GM12878 (cell line): Measurements from ENCODE around the gene PSMC4. TPM values are rescaled to one million over a fixed set of nuclear protein-coding genes. Genes with fewer than 3 reads are reported as not detected.

Experiments
- ATAC-seq: fragments of 200-7000 bp; cut with Tn5 transposase; 3 replicates; pipeline ENCODE4 v1.9.1; 2020; ENCODE audit warnings: mild to moderate bottlenecking, moderate library complexity
- BruUV-seq: library from RNA; stranded (reverse); fragments of 400-500 nt; replicated peaks from 2 replicates; lab custom pipeline; 2021; lab: Mats Ljungman, UMichigan
- CTCF ChIA-PET: fragments of 300-600 bp; sonication (Branson Sonifier 250); formaldehyde crosslinking; extraction: SDS; loops from one replicate; lab custom pipeline; 2021; ENCODE audit warnings: inconsistent platforms; lab: Yijun Ruan, JAX
- POLR2A ChIA-PET: fragments of 350-600 bp; formaldehyde crosslinking; extraction: SDS; loops from one replicate; lab custom pipeline; 2021; ENCODE audit warnings: inconsistent platforms; lab: Charles Lee
- RAD21 ChIA-PET: fragments of 300-600 bp; sonication (Branson Sonifier 250); formaldehyde crosslinking; loops from one replicate; lab custom pipeline; 2023; ENCODE audit warnings: antibody characterized with exemption; ENCODE audit not compliant: unreplicated experiment; lab: Charles Lee
- SMC1A ChIA-PET: fragments of 300-600 bp; sonication (Branson Sonifier 250); formaldehyde crosslinking; loops from one replicate; lab custom pipeline; 2023; ENCODE audit not compliant: unreplicated experiment, uncharacterized antibody; lab: Charles Lee
- DNase-seq: peaks from one replicate; pipeline ENCODE4 v3.0.0-alpha.2; 2011; ENCODE audit warnings: low read depth, low spot score
- FAIRE-seq: peaks from 3 replicates; lab custom pipeline; 2011; peaks lifted over from hg19 to GRCh38; lab: Jason Lieb, UNC
- H2AFZ ChIP-seq: 2 replicates; pipeline ENCODE4 v1.6.0; 2011; ENCODE audit warnings: low read depth, low read length, control low read depth; ENCODE audit not compliant: control insufficient read depth
- H3K27ac ChIP-seq: 2 replicates; pipeline ENCODE4 v1.5.1; 2011; ENCODE audit warnings: control low read depth; ENCODE audit not compliant: control insufficient read depth, insufficient read depth
- H3K27me3 ChIP-seq, 2 experiments: replicated peaks in 1 of 2; 2 replicates each; pipeline versions ENCODE4 v1.6.0 to v1.6.1; 2011; ENCODE audit warnings: low read length in 1 of 2; ENCODE audit not compliant: control insufficient read depth in 2 of 2, insufficient read depth in 2 of 2
- H3K36me3 ChIP-seq, 2 experiments: 2 replicates each; pipeline ENCODE4 v1.5.1; 2011; ENCODE audit warnings: low read length in 1 of 2; ENCODE audit not compliant: control insufficient read depth in 2 of 2, insufficient read depth in 2 of 2
- H3K4me1 ChIP-seq: 2 replicates; pipeline ENCODE4 v1.6.1; 2011; ENCODE audit warnings: mild to moderate bottlenecking, low read length, moderate library complexity, mixed read lengths; ENCODE audit not compliant: control insufficient read depth, insufficient read depth
- H3K4me2 ChIP-seq: 2 replicates; pipeline ENCODE4 v1.6.0; 2011; ENCODE audit warnings: control low read depth; ENCODE audit not compliant: control insufficient read depth, insufficient read depth
- H3K4me3 ChIP-seq: fragments of 200-600 bp; sonication (generic); 2 replicates; pipeline ENCODE4 v1.5.1; 2016
- H3K79me2 ChIP-seq: 2 replicates; pipeline ENCODE4 v1.6.0; 2011; ENCODE audit warnings: low read length; ENCODE audit not compliant: control insufficient read depth, insufficient read depth
- H3K9ac ChIP-seq: 2 replicates; pipeline ENCODE4 v1.8.0; 2011; ENCODE audit warnings: low read length, control low read depth, mixed read lengths; ENCODE audit not compliant: control insufficient read depth, insufficient read depth
- H3K9me3 ChIP-seq: replicated peaks from 3 replicates; pipeline ENCODE4 v1.5.1; 2011; ENCODE audit warnings: mild to moderate bottlenecking, low read length; ENCODE audit not compliant: control insufficient read depth, insufficient read depth
- H4K20me1 ChIP-seq: 2 replicates; pipeline ENCODE4 v1.6.0; 2011; ENCODE audit not compliant: control insufficient read depth, insufficient read depth
- RUNX3 ChIP-seq: IDR thresholded peaks from 2 replicates; pipeline ENCODE4 v1.6.1; 2012; ENCODE audit warnings: low read length, inconsistent platforms
- ZBED1 ChIP-seq: IDR thresholded peaks from 2 replicates; pipeline ENCODE4 v1.6.1; 2016; ENCODE audit warnings: borderline replicate concordance
- ZNF24 ChIP-seq: fragments of 450-650 bp; IDR thresholded peaks from 2 replicates; pipeline ENCODE4 v1.6.1; 2017; ENCODE audit warnings: antibody characterized with exemption, mild to moderate bottlenecking
- WGBS: methylation state at CpG from one replicate; pipeline ENCODE4 v1.1.6; 2016; ENCODE audit warnings: low lambda C conversion rate; ENCODE audit not compliant: insufficient replicate concordance, insufficient coverage; ENCODE audit errors: missing lambda C conversion rate; 5-methylcytosine and 5-hydroxymethylcytosine counted together
- in situ Hi-C: fragments of 300-500 bp; cut with MboI; formaldehyde crosslinking; loops from 9 replicates; pipeline ENCODE4 v1.14.3; 2018; ENCODE audit warnings: mixed read lengths
- intact Hi-C: fragments of 100-400 bp; cut with micrococcal nuclease; formaldehyde crosslinking; loops from one replicate; pipeline ENCODE4 v1.14.2; 2022; ENCODE audit not compliant: unreplicated experiment
- polyA plus RNA-seq, 11 experiments: library from polyadenylated mRNA; depleted of rRNA in 4 of 11; unstranded in 6 of 11; stranded (reverse) in 5 of 11; fragments of >200 nt; fragmentation: Nextera tagmentation in 4 of 11; fragmentation: Illumina TruSeq in 1 of 11; extraction: Ambion mirVana in 4 of 11; extraction: Trizol in 1 of 11; gene quantifications; 1 replicate in 1 of 11; 2 replicates in 10 of 11; pipeline versions ENCODE4 v1.2.1 to v1.2.3, GENCODE V29; 2011 to 2016; ENCODE audit warnings: inconsistent platforms in 2 of 11, missing spikeins in 2 of 11, low read depth in 1 of 11
- total RNA-seq, 4 experiments: library from RNA; depleted of rRNA in 3 of 4; stranded (reverse); fragments of >200 nt in 3 of 4; fragmentation: Illumina TruSeq in 1 of 4; extraction: Trizol in 1 of 4; gene quantifications; 2 replicates each; pipeline versions ENCODE4 v1.2.1 to v1.2.3, GENCODE V29; 2013 to 2021
- TF ChIP-seq, protein P1 (sequence below): fragments of 450-650 bp; conservative IDR thresholded peaks from 2 replicates; pipeline ENCODE4 v1.6.1; 2017; ENCODE audit warnings: mild to moderate bottlenecking, moderate library complexity
- TF ChIP-seq, protein P2 (sequence below): IDR thresholded peaks from 2 replicates; pipeline ENCODE4 v1.6.1; 2012; ENCODE audit warnings: mild to moderate bottlenecking, low read depth, low read length

PSMC4 gene
- total and polyA plus RNA-seq, 10 of the 15 experiments (the other 5 are each of a cell fraction or from before 2014, with no cell fraction given): 55.2 to 328 (median 127) TPM

DNA sequence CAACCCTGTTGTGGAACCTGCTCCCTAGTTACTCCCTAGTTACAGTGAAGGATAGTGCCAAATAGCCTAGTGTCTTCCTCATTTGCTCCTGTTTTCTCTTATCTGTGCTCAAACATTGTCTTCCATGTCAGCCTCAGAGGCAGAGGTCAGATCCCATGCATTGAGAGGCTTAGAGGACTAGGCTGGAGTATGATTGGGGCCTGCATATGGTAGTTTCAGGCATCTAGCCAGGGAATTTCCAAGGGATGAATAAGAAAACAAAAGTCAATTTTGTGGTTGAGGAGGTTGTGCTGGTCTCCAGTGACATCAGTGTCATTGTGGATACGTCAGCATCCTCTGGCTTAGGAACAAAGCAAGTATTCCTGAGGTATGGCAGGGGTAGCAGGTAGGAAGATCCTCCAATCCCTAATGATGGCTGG is 35.3 kb downstream of the PSMC4 start:
- Histone ChIP-seq H3K4me3 (no peak overlapping the region), H3K27me3 (no peaks in the 10 kb centered on the region), H3K4me2 (no peak overlapping the region; the same call in 1 of the 2 replicates), H3K79me2 (no peaks in the 10 kb centered on the region), H3K9me3 (no peaks in the 10 kb centered on the region; the same call in 1 of the 3 replicates), H3K9ac (no peak overlapping the region), H3K4me1 (peaks cover 3% of the 10 kb centered on the region; the same call in 1 of the 2 replicates), H3K36me3 (peaks cover 2 to 16% of the 10 kb centered on the region in 2 experiments; a peak in 3 of 4 replicates), H2AFZ (no peak overlapping the region), H3K27ac (no peak overlapping the region), H4K20me1 (no peaks in the 10 kb centered on the region)
- SMC1A ChIA-PET: no interaction called here
- FAIRE-seq (peak; percentile 65), ATAC-seq (no peak), DNase-seq (no peak)
- in situ Hi-C loops (no loop called here), intact Hi-C loops (no loop called here)
- RAD21 ChIA-PET: no interaction called here
- WGBS: 93% methylated on average over 1 of the region's 1 CpG
- TF ChIP-seq ZBED1 (no peak), RUNX3 (peak; percentile 35; the same call in 1 of the 2 replicates)
- TF ChIP-seq, protein P1, sequence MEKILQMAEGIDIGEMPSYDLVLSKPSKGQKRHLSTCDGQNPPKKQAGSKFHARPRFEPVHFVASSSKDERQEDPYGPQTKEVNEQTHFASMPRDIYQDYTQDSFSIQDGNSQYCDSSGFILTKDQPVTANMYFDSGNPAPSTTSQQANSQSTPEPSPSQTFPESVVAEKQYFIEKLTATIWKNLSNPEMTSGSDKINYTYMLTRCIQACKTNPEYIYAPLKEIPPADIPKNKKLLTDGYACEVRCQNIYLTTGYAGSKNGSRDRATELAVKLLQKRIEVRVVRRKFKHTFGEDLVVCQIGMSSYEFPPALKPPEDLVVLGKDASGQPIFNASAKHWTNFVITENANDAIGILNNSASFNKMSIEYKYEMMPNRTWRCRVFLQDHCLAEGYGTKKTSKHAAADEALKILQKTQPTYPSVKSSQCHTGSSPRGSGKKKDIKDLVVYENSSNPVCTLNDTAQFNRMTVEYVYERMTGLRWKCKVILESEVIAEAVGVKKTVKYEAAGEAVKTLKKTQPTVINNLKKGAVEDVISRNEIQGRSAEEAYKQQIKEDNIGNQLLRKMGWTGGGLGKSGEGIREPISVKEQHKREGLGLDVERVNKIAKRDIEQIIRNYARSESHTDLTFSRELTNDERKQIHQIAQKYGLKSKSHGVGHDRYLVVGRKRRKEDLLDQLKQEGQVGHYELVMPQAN: no peak
- BruUV-seq: no TSS peak
- CTCF ChIA-PET: no interaction called here
- POLR2A ChIA-PET: no interaction called here

DNA sequence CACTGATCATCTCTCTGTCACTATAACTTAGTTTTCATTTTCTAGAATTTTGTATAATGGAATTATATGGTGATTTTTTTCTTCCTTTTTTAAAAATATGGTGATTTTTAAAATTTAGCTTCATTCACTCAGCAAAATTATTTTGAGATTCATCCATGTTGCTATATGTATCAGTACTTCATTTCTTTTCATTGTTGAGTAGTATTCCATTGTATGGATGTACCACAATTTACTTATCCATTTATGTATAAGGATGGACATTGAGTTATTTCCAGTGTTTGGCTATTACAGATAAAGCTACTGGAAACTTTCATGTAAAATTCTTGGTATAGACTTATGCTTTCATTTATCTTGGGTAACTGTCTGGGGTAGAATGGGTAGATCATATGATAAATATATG is 38.7 kb downstream of the PSMC4 start:
- intact Hi-C loops (no loop called here), in situ Hi-C loops (no loop called here)
- no peak overlapping the region for H3K9ac ChIP-seq
- TF ChIP-seq, protein P2, sequence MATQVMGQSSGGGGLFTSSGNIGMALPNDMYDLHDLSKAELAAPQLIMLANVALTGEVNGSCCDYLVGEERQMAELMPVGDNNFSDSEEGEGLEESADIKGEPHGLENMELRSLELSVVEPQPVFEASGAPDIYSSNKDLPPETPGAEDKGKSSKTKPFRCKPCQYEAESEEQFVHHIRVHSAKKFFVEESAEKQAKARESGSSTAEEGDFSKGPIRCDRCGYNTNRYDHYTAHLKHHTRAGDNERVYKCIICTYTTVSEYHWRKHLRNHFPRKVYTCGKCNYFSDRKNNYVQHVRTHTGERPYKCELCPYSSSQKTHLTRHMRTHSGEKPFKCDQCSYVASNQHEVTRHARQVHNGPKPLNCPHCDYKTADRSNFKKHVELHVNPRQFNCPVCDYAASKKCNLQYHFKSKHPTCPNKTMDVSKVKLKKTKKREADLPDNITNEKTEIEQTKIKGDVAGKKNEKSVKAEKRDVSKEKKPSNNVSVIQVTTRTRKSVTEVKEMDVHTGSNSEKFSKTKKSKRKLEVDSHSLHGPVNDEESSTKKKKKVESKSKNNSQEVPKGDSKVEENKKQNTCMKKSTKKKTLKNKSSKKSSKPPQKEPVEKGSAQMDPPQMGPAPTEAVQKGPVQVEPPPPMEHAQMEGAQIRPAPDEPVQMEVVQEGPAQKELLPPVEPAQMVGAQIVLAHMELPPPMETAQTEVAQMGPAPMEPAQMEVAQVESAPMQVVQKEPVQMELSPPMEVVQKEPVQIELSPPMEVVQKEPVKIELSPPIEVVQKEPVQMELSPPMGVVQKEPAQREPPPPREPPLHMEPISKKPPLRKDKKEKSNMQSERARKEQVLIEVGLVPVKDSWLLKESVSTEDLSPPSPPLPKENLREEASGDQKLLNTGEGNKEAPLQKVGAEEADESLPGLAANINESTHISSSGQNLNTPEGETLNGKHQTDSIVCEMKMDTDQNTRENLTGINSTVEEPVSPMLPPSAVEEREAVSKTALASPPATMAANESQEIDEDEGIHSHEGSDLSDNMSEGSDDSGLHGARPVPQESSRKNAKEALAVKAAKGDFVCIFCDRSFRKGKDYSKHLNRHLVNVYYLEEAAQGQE: no peak
- TF ChIP-seq ZNF24: 0 out of 2 replicates have a peak, but pooled peaks have one; percentile 48
- H4K20me1 ChIP-seq: no peaks in the 10 kb centered on the region
- POLR2A ChIA-PET: interaction anchor here (1.3 kb wide), 1 partner anchor 9 kb away, joined by 3 read pairs; no protein-coding TSS in a partner anchor
- peaks cover 3% of the 10 kb centered on the region; the same call in 1 of the 2 replicates for H3K4me1 ChIP-seq
- no peaks in the 10 kb centered on the region for H3K79me2 ChIP-seq
- no peak overlapping the region for H3K27ac ChIP-seq
- no peak overlapping the region for H3K4me2 ChIP-seq
- RAD21 ChIA-PET: no interaction called here
- FAIRE-seq: no peak
- no peak for DNase-seq
- CTCF ChIA-PET: interaction anchor here (0.6 kb wide), 2 partner anchors 201 to 552 kb away, joined by 3 read pairs; no protein-coding TSS in a partner anchor
- SMC1A ChIA-PET: no interaction called here
- no peak overlapping the region for H2AFZ ChIP-seq
- no TSS peak for BruUV-seq
- peaks cover 2 to 16% of the 10 kb centered on the region in 2 experiments; a peak in 3 of 4 replicates for H3K36me3 ChIP-seq
- ATAC-seq: no peak
- H3K27me3 ChIP-seq: no peaks in the 10 kb centered on the region
- H3K9me3 ChIP-seq: peaks cover 15% of the 10 kb centered on the region
- no peak overlapping the region for H3K4me3 ChIP-seq
